T-helper 2 cell treated with Interferon-gamma antibody and Interleukin-4, amounts not matched to agents 100 ng/mL and 5 ng/mL, for 36 hours (primary cell): Measurements from ENCODE around the gene CLTB. TPM values are rescaled to one million over a fixed set of nuclear protein-coding genes. Genes with fewer than 3 reads are reported as not detected.
"Not testable (repeated sequence)": the region's sequence is repeated elsewhere in the genome, so short reads cannot be mapped to it uniquely, and the experiment has no call there.

Experiments
- intact Hi-C: fragments of 100-400 bp; cut with micrococcal nuclease; formaldehyde crosslinking; loops from one replicate; pipeline ENCODE4 v1.15.1; 2023
- total RNA-seq: library from RNA; stranded (reverse); gene quantifications from 2 replicates; pipeline ENCODE4 v1.2.3, GENCODE V29; 2022

Gene CLTB
- total RNA-seq, result 63.9 and 71.9 TPM in 2 replicates

DNA sequence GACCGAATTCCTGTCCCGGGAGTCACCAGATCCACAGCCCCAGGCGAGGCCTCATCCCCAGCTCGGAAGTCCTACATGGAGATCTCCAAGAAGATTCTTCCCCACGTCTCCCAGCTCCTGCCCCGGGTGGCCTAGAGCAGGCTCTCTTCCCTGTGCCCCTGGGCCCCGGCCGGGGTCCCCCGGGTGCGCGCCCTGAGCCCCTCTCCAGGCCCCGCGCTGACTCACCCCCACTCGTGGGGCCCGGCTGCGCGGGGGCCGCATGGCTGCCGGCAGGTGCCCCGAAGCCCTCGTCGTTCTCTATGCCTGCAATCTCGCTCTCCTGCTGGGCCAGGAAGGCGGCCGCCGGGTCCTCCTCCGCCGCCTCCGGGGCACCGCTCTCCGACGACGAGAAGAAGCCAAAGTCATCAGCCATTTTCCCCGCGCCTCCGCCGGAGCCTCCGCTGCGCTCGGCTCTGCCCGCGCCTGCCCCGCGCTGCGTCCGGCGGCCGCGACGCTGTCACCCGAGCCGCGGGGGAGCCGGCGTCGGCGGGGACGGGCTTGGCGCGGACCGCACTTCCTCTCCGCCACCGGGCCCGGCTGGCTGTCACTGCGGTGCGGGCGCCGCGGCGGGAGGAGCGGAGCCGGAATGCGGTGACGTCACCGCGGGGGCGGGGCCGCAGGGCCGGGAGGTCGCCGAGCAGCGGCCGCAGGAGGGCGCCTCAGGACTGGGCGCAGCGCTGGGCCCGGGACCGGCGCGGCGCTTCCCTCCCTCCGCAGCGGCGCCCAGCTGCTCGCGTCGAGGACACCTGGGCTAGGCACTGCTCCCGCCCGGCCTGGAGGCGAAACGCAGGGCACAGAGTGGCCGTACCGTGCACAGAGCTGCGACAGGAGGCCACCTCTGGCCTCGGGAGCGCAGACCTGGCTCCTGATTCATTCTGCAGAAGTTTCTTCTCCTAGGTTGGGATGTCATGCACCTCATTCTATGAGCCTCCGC is at the start of gene CLTB:
CLTB (minus strand) TSS at position 588 of the 973 bp plus-strand sequence; CDS start at position 412, 176 bp downstream.
- intact Hi-C loops, result loop anchor here (1.0 to 5.0 kb wide), 7 partner anchors 27 to 231 kb away; partner anchors contain the start of genes FAF2, RNF44 and TSPAN17

DNA sequence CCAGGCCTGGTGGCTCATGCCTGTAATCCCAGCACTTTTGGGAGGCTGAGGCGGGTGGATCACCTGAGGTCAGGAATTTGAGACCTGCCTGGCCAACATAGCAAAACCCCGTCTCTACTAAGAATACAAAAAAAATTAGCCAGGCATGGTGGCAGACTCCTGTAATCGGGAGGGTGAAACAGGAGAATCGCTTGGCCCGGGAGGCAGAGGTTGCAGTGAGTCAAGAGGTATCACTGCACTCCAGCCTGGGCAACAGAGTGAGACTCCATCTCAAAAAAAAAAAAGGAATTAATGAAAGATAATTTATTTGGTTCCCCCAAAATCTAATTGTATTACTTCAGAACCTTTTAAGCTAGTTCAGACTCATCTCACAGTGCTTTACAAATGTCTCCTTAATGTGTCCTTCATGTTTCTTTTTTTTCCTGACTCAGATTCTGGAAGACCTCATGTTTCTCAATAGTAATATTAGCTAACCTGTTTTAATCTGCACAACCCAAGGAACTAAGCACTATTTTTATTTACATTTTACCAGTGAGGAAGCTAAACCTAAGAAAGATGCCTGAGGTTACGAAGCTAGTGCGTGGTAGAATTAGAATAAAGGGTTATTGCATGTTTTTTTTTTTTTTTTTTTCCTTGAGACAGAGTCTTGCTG is 46.9 kb upstream of the CLTB start:
- intact Hi-C loops, result no loop called here

GRCh38 chr5:176461349-176461748 is 45.0 kb upstream of the CLTB start:
- intact Hi-C loops, result no loop called here

DNA sequence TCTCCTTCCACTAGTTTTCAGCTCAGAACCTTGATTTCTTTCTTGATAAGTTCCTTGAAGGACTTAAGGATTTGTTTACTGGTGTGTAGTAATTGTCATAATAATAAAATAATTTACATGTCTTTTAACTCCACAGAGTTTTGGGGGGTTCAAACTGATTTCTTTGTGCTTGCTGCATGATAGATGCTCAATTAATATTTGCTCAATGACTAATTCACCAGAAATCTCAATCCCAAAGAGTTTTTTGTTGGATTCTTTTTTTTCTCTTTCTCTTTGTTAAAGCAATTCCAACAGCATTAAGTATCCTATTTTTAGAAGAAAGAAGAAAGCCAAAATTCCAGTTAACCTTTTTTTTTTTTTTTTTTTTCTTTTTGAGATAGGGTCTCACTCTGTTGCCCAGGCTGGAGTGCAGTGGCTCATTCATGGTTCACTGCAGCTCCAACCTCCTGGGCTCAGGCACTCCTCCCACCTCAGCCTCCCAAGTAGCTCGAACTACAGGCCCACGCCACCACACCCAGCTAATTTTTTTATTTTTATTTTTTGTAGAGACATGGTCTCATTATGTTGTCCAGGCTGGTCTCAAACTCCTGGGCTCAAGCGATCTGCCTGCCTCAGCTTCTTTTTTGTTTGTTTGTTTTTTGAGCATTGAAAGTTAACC is 42.7 kb upstream of the CLTB start:
- intact Hi-C loops, result no loop called here

DNA sequence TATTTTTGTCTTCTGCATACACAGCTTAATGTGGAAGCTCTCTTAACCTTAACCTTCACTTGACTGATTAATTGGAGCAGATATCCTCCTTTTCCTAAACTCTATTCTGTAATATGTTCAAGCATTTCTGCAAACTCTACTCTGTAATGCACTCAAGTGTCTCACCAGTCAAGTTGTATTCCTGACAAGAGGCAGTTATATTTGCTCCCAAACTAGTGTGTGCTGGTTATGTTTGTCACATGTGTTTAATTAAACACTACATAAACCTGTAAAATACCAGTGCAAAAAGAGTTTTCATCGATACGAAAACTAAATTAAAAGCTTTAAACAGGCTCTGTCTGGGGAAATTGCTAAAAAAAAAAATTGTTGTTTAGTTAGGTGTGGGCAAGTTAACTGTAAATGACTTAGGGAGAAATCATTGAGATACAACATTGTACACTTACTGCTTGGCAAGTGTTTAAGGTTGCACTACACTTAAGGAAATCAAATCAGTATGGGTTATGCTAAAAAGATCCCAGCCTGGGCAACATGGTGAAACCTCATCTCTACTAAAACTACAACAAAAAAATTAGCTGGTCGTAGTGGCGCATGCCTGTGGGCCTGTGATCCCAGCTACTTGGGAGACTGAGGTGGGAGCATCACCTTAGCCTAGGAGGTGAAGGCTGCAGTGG is 38.5 kb upstream of the CLTB start:
- intact Hi-C loops, result no loop called here

- intact Hi-C loops, result no loop called here
These were observed 33.7 kb upstream of the CLTB start for GRCh38 chr5:176450077-176450476.

- intact Hi-C loops, result loop anchor here (1.0 to 5.0 kb wide), 7 partner anchors 11 to 199 kb away; partner anchors contain the start of genes CLTB, KIAA1191, RNF44 and TSPAN17
These were observed 31.8 kb upstream of the CLTB start, which contains the start of gene FAF2 for GRCh38 chr5:176447978-176448608. Gene FAF2 (plus strand): TSS chr5:176448385. CDS start chr5:176448408, 23 bp downstream.

- intact Hi-C loops, result loop anchor here (5.0 kb wide), 1 partner anchor 85 kb away; the partner anchor contains the start of gene KIAA1191
These were observed 31.2 kb upstream of the CLTB start for GRCh38 chr5:176447591-176447977.

GRCh38 chr5:176446884-176447590 is 30.7 kb upstream of the CLTB start:
- intact Hi-C loops, result loop anchor here (5.0 kb wide), 1 partner anchor 85 kb away; the partner anchor contains the start of gene KIAA1191

DNA sequence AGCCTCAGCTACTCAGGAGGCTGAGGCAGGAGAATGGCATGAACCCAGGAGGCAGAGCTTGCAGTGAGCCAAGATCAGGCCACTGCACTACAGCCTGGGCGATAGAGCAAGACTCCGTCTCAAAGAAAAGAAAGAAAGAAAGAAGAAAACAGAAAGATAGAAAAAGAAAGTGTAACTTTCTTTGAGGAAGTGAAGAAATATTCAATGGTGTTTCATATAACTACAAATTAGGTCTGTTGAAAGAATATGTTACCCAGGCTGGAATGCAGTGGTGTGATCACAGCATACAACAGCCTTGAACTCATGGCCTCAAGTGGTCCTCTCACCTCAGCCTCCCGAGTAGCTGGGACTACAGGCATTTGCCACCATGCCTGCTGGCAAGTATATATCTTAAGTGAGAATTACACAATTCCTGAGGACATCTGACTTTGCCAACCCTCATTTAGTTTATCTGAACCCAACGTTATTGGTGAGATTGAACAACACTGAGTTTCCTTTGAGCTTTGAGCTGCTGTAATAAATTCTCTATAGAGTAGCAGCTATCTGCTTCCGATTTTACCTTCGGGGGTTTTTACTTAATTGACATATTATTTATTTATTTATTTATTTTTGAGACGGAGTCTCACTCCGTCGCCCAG is 29.8 kb upstream of the CLTB start:
- intact Hi-C loops, result loop anchor here (5.0 kb wide), 1 partner anchor 84 kb away; the partner anchor contains the start of gene KIAA1191

GRCh38 chr5:176444742-176445141 is 28.4 kb upstream of the CLTB start:
- intact Hi-C loops, result loop anchor here (5.0 kb wide), 1 partner anchor 82 kb away; the partner anchor contains the start of gene KIAA1191

GRCh38 chr5:176442911-176443310 is 26.6 kb upstream of the CLTB start:
- intact Hi-C loops, result not testable (repeated sequence)

DNA sequence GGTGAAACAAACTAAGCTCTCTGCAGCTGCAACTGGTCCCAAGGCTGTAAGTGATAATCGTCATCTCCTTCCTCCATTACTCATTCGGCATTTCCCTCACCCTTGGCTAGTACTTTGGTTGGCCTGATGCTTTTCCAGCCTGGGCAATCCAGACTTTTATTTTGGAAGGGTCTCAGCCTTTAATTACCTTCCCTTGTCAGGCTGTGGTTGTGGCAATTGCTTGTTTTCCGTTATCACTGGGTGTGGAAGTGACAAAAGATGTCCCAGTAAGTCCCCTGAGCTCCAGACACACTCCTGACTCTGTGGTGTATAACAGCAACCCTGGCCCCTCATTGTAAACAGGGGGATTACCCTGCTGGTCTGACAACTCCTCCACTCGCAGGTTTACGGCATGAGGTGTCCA is 25.6 kb upstream of the CLTB start:
- intact Hi-C loops, result no loop called here

DNA sequence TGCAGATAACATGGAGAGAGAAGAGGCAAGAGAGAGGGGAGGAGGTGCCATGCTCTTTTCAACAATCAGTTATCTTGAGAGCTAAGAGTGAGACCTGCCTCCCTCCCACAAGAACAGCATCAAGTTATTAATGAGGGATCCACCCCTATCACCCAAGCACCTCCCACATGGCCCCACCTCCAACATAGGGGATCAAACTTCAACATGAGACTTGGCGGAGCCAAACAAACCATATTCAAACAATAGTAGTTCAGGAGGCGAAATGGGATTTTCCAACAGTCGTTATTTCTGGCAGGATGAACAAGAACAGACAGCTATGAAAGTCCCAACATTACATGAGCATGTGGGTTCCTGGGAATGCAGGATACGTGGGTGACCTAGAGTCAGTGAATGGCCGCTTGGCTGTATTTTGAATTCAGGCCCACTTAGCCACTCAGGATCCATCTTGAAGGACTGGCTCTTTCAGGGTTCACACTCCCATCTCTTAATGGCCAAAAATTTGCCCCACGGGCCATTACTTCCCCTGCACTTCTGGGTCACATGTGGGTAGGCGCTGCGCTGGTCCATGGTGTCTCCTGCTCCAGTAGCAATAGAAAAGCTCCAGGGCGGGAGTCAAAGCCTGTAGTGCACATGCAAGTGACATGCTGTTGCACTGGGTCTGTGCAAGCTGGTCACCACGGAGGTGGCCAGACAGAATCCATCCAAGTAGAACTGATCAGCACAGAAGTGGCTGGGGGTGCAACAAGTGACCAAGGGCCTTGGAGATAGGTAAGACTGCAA is 24.8 kb upstream of the CLTB start:
- intact Hi-C loops, result no loop called here

DNA sequence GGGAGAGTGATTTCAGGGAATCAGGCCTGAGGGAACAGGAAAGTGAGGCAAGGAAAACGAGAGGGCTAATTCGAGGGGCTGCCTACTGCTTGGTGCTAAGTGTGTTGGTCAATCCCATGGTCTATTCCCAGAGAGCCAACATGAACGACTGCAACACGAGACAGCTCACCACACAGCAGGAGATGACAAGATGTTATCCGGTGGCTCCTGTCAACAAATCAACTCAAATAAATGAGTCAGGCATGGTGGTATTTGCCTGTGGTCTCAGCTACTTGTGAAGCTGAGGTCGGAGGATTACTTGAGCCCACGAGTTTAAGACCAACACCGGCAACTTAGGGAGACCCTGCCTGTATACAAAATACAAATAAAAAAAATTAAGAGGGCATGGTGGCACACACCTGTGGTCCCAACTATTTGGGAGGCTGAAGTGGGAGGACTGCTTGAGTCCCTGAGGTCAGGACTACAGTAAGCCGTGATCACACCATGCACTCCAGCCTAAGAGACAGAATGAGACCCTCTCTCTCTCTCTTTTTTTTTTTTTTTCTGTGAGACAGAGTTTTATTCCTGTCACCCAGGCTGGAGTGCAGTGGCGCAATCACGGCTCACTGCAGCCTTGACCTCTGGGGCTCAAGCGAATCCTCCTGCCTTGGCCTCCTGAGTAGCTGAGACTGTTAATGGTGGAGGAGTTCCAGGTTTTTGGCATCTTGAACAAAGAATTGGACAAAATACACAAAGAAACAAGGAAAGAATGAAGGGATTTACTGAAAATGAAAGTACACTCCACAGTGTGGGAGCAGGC is 22.8 kb upstream of the CLTB start:
- intact Hi-C loops, result no loop called here

DNA sequence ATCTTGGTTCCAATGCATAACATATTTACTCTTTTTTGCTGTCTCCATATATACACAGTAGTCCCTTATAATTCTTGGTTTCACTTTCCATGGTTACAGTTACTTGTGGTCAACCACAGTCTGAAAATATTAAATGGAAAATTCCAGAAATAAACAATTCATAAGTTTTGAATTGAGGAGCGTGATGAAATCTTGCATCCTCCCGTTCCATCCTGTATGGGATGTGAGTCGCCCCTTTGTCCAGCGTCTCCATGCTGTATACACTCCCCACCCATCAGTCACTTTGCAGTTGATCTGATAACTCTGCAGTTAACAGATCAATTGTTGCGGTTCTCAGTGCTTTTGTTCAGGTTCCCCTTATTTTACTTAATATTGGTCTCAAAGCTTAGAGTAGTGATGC is 20.3 kb upstream of the CLTB start:
- intact Hi-C loops, result loop anchor here (1.0 kb wide), 1 partner anchor 12 kb away; the partner anchor contains the start of gene FAF2

DNA sequence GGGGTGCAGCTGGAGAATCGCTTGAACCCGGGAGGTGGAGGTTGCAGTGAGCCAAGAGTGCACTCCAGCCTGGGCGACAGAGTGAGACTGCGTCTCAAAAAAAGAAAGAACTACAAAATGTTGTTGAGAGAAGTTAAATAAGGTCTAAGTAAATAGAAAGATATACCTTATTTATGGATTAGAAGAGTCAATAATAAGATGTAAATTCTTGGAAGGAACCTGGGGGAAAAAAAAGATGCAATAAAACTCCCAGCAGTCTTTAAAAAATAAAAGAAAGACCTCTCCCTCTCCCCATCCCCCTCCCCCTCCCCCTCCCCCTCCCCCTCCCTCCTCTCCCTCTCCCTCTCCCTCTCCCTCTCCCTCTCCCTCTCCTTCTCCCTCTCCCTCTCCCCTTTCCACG is 16.4 kb upstream of the CLTB start:
- intact Hi-C loops, result no loop called here
